ENCODE measurements around the gene MYBBP1A. TPM values are rescaled to one million over a fixed set of nuclear protein-coding genes. Genes with fewer than 3 reads are reported as not detected.

Gene MYBBP1A
- total and polyA plus RNA-seq, 9 of the 15 experiments (the other 6 are each of a cell fraction or from before 2014, with no cell fraction given): 2.0 to 114 (median 47.2) TPM

DNA sequence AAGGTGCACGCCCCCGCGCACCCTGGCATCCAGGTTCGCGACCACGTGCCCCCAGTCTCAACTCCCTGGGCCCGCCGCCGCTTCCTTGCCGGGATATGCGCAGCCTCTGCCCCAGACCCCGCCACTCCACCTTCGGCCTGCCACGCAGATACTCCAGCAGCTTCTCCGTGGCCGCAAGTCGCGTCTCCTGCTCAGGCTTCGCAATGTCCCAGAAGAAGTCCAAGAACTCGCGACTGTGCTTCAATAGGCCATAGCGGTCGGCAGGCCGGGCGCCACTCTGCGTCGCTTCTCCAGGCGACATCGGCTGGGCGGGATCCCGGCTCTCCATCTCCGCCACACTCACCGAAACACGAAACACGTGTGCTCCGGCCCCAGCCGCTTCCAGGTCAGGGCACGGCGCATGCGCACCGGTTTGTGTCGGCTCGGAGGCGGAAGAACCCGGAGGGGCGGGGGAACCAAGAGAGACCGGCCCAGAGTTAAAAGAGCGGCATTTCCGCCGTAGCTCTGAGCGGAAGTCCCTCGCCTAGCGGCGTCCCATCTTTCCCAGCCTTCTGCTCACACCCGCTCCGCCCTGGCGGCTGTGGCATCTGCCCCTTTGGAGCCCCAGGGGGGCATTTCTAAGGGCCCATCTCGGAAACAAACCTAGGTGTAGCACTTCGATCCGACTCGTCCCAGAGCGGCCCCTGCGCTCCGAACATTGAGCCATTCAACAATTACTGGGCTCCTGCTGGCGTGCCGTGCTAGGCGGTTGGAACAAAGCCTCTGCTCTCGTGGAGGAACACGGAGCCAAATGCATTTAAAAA is at the start of gene MYBBP1A (continued):
- no peak for TF ChIP-seq CBX8 (IDR thresholded peaks at IDR 0.05; ENCODE audit: borderline replicate concordance, extremely low read depth, low read depth, low read length, poor library complexity, severe bottlenecking)
- no peak for TF ChIP-seq MEF2D (tag; conservative IDR thresholded peaks at IDR 0.05; ENCODE audit: low read depth)
- TF ChIP-seq TEAD4 (IDR thresholded peaks at IDR 0.05; ENCODE audit: low read length): no peak
- TF ChIP-seq TEAD4 (CRISPR knock-in tag; IDR thresholded peaks at IDR 0.05; ENCODE audit: borderline replicate concordance): no peak
- TF ChIP-seq NCOA2 (IDR thresholded peaks at IDR 0.05; ENCODE audit: partially characterized antibody in 2 of 2): no peak
- TF ChIP-seq GTF3C2 (IDR thresholded peaks at IDR 0.05; ENCODE audit: borderline replicate concordance, extremely low read depth, insufficient read length): no peak
- TF ChIP-seq GABPB1 (CRISPR knock-in tag; IDR thresholded peaks at IDR 0.05): peak; percentile 89
- peak; percentile 91 for TF ChIP-seq EP400 (IDR thresholded peaks at IDR 0.05)
- no peak for TF ChIP-seq RNF219 (CRISPR knock-in tag; IDR thresholded peaks at IDR 0.05)
- TF ChIP-seq RNF2 (IDR thresholded peaks at IDR 0.05): no peak
- no peak for TF ChIP-seq PTTG1 (tag; IDR thresholded peaks at IDR 0.05; ENCODE audit: low read depth)
- no peak for TF ChIP-seq GTF2A2 (tag; IDR thresholded peaks at IDR 0.05)
- TF ChIP-seq ZKSCAN1 (IDR thresholded peaks at IDR 0.05; ENCODE audit: low read depth, low read length): no peak
- no peak for TF ChIP-seq ZNF583 (CRISPR knock-in tag; IDR thresholded peaks at IDR 0.05)
- TF ChIP-seq ZNF780A (CRISPR knock-in tag; IDR thresholded peaks at IDR 0.05): no peak
- no peak for TF ChIP-seq HDAC8 (tag; IDR thresholded peaks at IDR 0.05)
- no peak for TF ChIP-seq RFX5 (IDR thresholded peaks at IDR 0.05; ENCODE audit: low read depth, low read length)
- TF ChIP-seq, protein P1, sequence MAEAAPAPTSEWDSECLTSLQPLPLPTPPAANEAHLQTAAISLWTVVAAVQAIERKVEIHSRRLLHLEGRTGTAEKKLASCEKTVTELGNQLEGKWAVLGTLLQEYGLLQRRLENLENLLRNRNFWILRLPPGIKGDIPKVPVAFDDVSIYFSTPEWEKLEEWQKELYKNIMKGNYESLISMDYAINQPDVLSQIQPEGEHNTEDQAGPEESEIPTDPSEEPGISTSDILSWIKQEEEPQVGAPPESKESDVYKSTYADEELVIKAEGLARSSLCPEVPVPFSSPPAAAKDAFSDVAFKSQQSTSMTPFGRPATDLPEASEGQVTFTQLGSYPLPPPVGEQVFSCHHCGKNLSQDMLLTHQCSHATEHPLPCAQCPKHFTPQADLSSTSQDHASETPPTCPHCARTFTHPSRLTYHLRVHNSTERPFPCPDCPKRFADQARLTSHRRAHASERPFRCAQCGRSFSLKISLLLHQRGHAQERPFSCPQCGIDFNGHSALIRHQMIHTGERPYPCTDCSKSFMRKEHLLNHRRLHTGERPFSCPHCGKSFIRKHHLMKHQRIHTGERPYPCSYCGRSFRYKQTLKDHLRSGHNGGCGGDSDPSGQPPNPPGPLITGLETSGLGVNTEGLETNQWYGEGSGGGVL (CRISPR knock-in tag; IDR thresholded peaks at IDR 0.05): no peak
- TF ChIP-seq ZC3H11A (IDR thresholded peaks at IDR 0.05; ENCODE audit: low read depth, low read length): no peak
- no peak for TF ChIP-seq MCM3 (IDR thresholded peaks at IDR 0.05)
- TF ChIP-seq SNIP1 (IDR thresholded peaks at IDR 0.05; ENCODE audit: low read depth): no peak
- TF ChIP-seq KDM2B (CRISPR knock-in tag; IDR thresholded peaks at IDR 0.05): no peak
- TF ChIP-seq ZNF696 (CRISPR knock-in tag; conservative IDR thresholded peaks at IDR 0.05): no peak

Data from K562 (cell line).